ENCODE results near the gene PAK3. TPM values are rescaled to one million over a fixed set of nuclear protein-coding genes. Genes with fewer than 3 reads are reported as not detected.

Gene PAK3
- total RNA-seq, 1 experiment from 2014 or later = 7.5 TPM

- H3K27ac Mint-ChIP-seq = no peak overlapping the region
- no peaks in the 10 kb centered on the region for H3K27me3 Mint-ChIP-seq (ENCODE audit: low read depth)
- no peaks in the 10 kb centered on the region for H3K9me3 ChIP-seq (ENCODE audit: control insufficient read depth, low read depth, low read length)
Observed at GRCh38 chrX:111127038-111127437, 31.0 kb downstream of the PAK3 start.

More at GRCh38 chrX:111127038-111127437, 31.0 kb downstream of the PAK3 start:
- H3K27ac ChIP-seq (ENCODE audit: insufficient read length, low read depth, low read length) = no peak overlapping the region
- no peak overlapping the region for H3K18ac ChIP-seq (ENCODE audit: insufficient read length, low read depth, low read length)
- H3K9ac ChIP-seq (ENCODE audit: extremely low read depth, insufficient read length, low read length) = no peak overlapping the region
- H4K5ac ChIP-seq (ENCODE audit: insufficient read length, low read depth, low read length) = no peak overlapping the region
- no peaks in the 10 kb centered on the region for H3K9me3 Mint-ChIP-seq
- no peaks in the 10 kb centered on the region for H3K27me3 ChIP-seq (ENCODE audit: insufficient read depth, low read length)
- no peak overlapping the region for H3K23ac ChIP-seq (ENCODE audit: insufficient read length, low read depth, low read length)
- no peak overlapping the region for H3K14ac ChIP-seq (ENCODE audit: insufficient read depth, low read length)
- H4K8ac ChIP-seq (replicated peaks; ENCODE audit: insufficient read length, low read depth, low read length) = no peak overlapping the region
- no peak overlapping the region for H2BK15ac ChIP-seq (ENCODE audit: low read depth, low read length)
- no peak overlapping the region for H2AK5ac ChIP-seq (ENCODE audit: insufficient read length, low read length)
- no peak overlapping the region for H3K56ac ChIP-seq (ENCODE audit: insufficient read length, low read depth, low read length)
- no peak overlapping the region for H3K4me2 ChIP-seq (ENCODE audit: insufficient read depth, insufficient read length, low read length)
- no peak overlapping the region for H2BK120ac ChIP-seq (ENCODE audit: low read depth, low read length, poor library complexity, severe bottlenecking)
- no peaks in the 10 kb centered on the region for H3K23me2 ChIP-seq (ENCODE audit: insufficient read length, low read depth, low read length, poor library complexity, severe bottlenecking)
- no peak overlapping the region for H3K4me3 Mint-ChIP-seq
- no peak for TF ChIP-seq CTCF (conservative IDR thresholded peaks at IDR 0.05)
- no peak overlapping the region for H3K4ac ChIP-seq (ENCODE audit: low read depth, low read length)
- H3K36me3 Mint-ChIP-seq (ENCODE audit: insufficient read depth in 1 of 3, low read depth in 3 of 3) = peaks cover 0 to 26% (median 10%) of the 10 kb centered on the region in 3 experiments; a peak in 5 of 7 replicates
- no peak overlapping the region for H4K91ac ChIP-seq (ENCODE audit: insufficient read length, low read depth, low read length)
- H3K4me1 ChIP-seq (ENCODE audit: insufficient read depth, low read length) = no peaks in the 10 kb centered on the region
- no peak for DNase-seq
- H3K79me2 ChIP-seq (ENCODE audit: insufficient read depth, low read length) = no peaks in the 10 kb centered on the region
- no peak overlapping the region for H2BK5ac ChIP-seq (ENCODE audit: insufficient read length, low read length)
- H2AFZ ChIP-seq (ENCODE audit: low read length) = no peak overlapping the region
- no peak overlapping the region for H2BK12ac ChIP-seq (ENCODE audit: insufficient read length, low read depth, low read length)
- no peaks in the 10 kb centered on the region for H4K20me1 ChIP-seq (ENCODE audit: control insufficient read depth, insufficient read depth, insufficient read length)
- H2BK20ac ChIP-seq (ENCODE audit: low read depth, low read length, poor library complexity, severe bottlenecking) = no peak overlapping the region
- no peak overlapping the region for H3T11ph ChIP-seq (ENCODE audit: low read length)
- peaks cover 0 to 2% of the 10 kb centered on the region in 2 experiments; a peak in 1 of 4 replicates for H3K4me1 Mint-ChIP-seq
- no peaks in the 10 kb centered on the region for H3K79me1 ChIP-seq (ENCODE audit: insufficient read depth, low read depth, low read length, poor library complexity, severe bottlenecking)
